Stimulated activated CD4-positive, alpha-beta T cell treated with anti-CD3 and anti-CD28 coated beads, Interleukin-4, amount 100 ng/mL, for 24 hours (primary cell): ENCODE measurements around the gene GJD2.

Source experiments
- DNase-seq: peaks from one replicate; pipeline ENCODE4 v3.0.0-alpha.2; 2020

GJD2 gene

GRCh38 chr15:34772312-34772711, 17.5 kb upstream of the GJD2 start:
- DNase-seq = no peak

- DNase-seq = no peak
Observed at GRCh38 chr15:34769711-34770110, 14.9 kb upstream of the GJD2 start.

GRCh38 chr15:34768530-34768929, 13.7 kb upstream of the GJD2 start:
- no peak for DNase-seq

GRCh38 chr15:34765741-34766140, 10.9 kb upstream of the GJD2 start:
- DNase-seq = no peak

GRCh38 chr15:34760909-34761308, 6.1 kb upstream of the GJD2 start:
- no peak for DNase-seq

GRCh38 chr15:34759992-34760391, 5.2 kb upstream of the GJD2 start:
- no peak for DNase-seq

GRCh38 chr15:34759347-34759746, 4.5 kb upstream of the GJD2 start:
- no peak for DNase-seq

GRCh38 chr15:34757262-34757661, 2.5 kb upstream of the GJD2 start:
- no peak for DNase-seq

GRCh38 chr15:34755419-34755773, 598 bp upstream of the GJD2 start:
- DNase-seq = no peak

- DNase-seq = no peak
Observed at GRCh38 chr15:34754171-34754601, 612 bp downstream of the GJD2 start.

GRCh38 chr15:34753236-34753894, 1.4 kb downstream of the GJD2 start:
- no peak for DNase-seq

GRCh38 chr15:34749691-34750090, 5.1 kb downstream of the GJD2 start:
- no peak for DNase-seq

- DNase-seq = no peak
Observed at GRCh38 chr15:34739346-34739745, 15.5 kb downstream of the GJD2 start.

- DNase-seq = no peak
Observed at GRCh38 chr15:34738002-34738401, 16.8 kb downstream of the GJD2 start.

GRCh38 chr15:34737477-34737876, 17.3 kb downstream of the GJD2 start:
- DNase-seq = no peak

- no peak for DNase-seq
Observed at GRCh38 chr15:34734303-34734702, 20.5 kb downstream of the GJD2 start.

- no peak for DNase-seq
Observed at GRCh38 chr15:34733621-34734020, 21.2 kb downstream of the GJD2 start.

GRCh38 chr15:34732430-34732829, 22.4 kb downstream of the GJD2 start:
- DNase-seq = no peak

GRCh38 chr15:34730701-34731100, 24.1 kb downstream of the GJD2 start:
- DNase-seq = no peak

- no peak for DNase-seq
Observed at GRCh38 chr15:34729886-34730285, 24.9 kb downstream of the GJD2 start.

- DNase-seq = no peak
Observed at GRCh38 chr15:34729056-34729455, 25.7 kb downstream of the GJD2 start.

GRCh38 chr15:34726406-34727100, 28.2 kb downstream of the GJD2 start:
- no peak for DNase-seq

- no peak for DNase-seq
Observed at GRCh38 chr15:34725556-34725955, 29.2 kb downstream of the GJD2 start.

GRCh38 chr15:34724481-34724880, 30.3 kb downstream of the GJD2 start:
- no peak for DNase-seq

- no peak for DNase-seq
Observed at GRCh38 chr15:34722439-34722836, 32.4 kb downstream of the GJD2 start.
